ENCODE measurements around the gene PPP2R5E. TPM values are rescaled to one million over a fixed set of nuclear protein-coding genes. Genes with fewer than 3 reads are reported as not detected.
"Not testable (repeated sequence)": the region's sequence is repeated elsewhere in the genome, so short reads cannot be mapped to it uniquely, and the experiment has no call there.

The PPP2R5E gene
- total RNA-seq, 1 donor: 31.7 TPM

GRCh38 chr14:63383776-63384367 is 159.3 kb downstream of the PPP2R5E start:
- TF ChIP-seq CTCF (IDR thresholded peaks at IDR 0.05; ENCODE audit: insufficient read depth, low read length): no peak
- no peak overlapping the region for H3K4me3 ChIP-seq (ENCODE audit: low read depth, low read length)
- no peak for DNase-seq (ENCODE audit: low read depth)

DNA sequence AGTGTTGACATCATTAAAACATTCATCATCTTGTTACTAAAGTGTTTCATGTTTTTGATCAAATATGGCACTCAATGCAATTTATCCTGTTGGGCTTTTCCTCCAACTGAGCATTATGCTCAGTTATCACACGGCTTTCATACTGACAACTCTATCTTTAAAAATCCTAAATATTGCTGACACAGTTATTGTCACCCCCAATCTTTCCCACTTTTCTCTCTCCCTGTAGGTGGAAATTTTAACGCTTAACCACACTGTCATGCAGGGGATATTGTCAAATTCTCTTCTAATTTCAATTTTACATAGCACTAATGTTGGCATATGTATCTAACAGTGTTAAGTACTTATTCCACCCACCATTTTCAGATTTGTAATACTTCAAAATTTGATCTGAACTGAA is 164.7 kb downstream of the PPP2R5E start:
- DNase-seq (ENCODE audit: low read depth): no peak
- no peak for TF ChIP-seq CTCF (IDR thresholded peaks at IDR 0.05; ENCODE audit: insufficient read depth, low read length)
- H3K4me3 ChIP-seq (ENCODE audit: low read depth, low read length): no peak overlapping the region

DNA sequence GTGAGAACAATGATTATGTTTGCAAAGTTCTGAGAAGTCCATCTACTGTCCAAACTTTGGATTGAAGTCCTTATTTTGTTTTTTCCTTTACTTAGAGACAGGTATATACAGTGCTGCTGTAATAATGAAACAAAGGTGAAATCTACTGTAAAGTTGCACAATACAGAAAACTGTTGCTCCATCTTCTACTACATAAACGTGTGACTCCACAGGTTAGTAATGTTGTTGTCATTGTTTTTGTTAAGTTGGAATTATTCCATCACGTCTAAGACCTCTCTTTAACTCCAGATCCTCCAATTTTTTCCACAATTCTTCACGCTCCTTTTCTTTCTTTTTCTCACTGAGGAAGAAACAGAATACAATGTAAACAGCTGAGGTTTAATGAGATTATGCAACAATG is 167.4 kb downstream of the PPP2R5E start:
- peak; percentile 25 for DNase-seq (ENCODE audit: low read depth)
- TF ChIP-seq CTCF (IDR thresholded peaks at IDR 0.05; ENCODE audit: insufficient read depth, low read length): no peak
- no peak overlapping the region for H3K4me3 ChIP-seq (ENCODE audit: low read depth, low read length)

GRCh38 chr14:63371613-63372012 is 171.6 kb downstream of the PPP2R5E start:
- DNase-seq (ENCODE audit: low read depth): peak; percentile 25
- peak; percentile 8 for TF ChIP-seq CTCF (IDR thresholded peaks at IDR 0.05; ENCODE audit: insufficient read depth, low read length)
- H3K4me3 ChIP-seq (ENCODE audit: low read depth, low read length): not testable (repeated sequence)

GRCh38 chr14:63371033-63371432 is 172.1 kb downstream of the PPP2R5E start:
- no peak for TF ChIP-seq CTCF (IDR thresholded peaks at IDR 0.05; ENCODE audit: insufficient read depth, low read length)
- no peak for DNase-seq (ENCODE audit: low read depth)
- H3K4me3 ChIP-seq (ENCODE audit: low read depth, low read length): no peak overlapping the region

DNA sequence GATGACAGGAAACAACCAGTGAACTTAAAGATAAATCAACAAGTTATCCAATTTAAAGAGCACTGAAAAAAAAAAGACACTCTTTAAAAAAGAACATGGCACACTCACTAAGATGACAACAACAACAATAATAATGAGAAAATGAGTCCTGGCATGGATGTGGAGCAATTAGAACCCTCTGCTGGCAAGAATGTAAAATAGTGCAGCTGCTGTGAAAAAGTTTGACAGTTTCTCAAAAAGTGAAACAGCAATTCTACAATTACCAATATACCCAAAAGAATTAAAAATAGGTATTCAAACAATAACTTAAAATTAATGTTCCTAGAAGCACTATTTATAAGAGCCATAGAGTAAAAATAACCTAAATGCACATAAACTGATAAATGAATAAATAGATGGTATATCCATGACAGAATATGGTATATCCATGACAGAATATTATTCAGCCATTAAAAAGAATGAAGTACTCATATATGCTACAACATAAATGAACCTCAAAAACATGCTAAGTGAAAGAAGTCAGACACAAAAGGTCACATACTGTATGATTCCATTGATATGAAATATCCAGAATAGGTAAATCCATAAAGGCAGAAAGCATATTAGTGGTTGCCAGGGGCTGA is 175.3 kb downstream of the PPP2R5E start:
- TF ChIP-seq CTCF (IDR thresholded peaks at IDR 0.05; ENCODE audit: insufficient read depth, low read length): peak; percentile 7
- H3K4me3 ChIP-seq (ENCODE audit: low read depth, low read length): no peak overlapping the region
- DNase-seq (ENCODE audit: low read depth): no peak
